Measurements from ENCODE around the gene CXCL6. TPM values are rescaled to one million over a fixed set of nuclear protein-coding genes. Genes with fewer than 3 reads are reported as not detected.

The CXCL6 gene
- polyA plus RNA-seq, 1 experiment = 0.12 TPM

- H3K4me3 ChIP-seq (ENCODE audit: low read depth, low read length) = no peak overlapping the region
- TF ChIP-seq, protein P1, sequence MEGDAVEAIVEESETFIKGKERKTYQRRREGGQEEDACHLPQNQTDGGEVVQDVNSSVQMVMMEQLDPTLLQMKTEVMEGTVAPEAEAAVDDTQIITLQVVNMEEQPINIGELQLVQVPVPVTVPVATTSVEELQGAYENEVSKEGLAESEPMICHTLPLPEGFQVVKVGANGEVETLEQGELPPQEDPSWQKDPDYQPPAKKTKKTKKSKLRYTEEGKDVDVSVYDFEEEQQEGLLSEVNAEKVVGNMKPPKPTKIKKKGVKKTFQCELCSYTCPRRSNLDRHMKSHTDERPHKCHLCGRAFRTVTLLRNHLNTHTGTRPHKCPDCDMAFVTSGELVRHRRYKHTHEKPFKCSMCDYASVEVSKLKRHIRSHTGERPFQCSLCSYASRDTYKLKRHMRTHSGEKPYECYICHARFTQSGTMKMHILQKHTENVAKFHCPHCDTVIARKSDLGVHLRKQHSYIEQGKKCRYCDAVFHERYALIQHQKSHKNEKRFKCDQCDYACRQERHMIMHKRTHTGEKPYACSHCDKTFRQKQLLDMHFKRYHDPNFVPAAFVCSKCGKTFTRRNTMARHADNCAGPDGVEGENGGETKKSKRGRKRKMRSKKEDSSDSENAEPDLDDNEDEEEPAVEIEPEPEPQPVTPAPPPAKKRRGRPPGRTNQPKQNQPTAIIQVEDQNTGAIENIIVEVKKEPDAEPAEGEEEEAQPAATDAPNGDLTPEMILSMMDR (IDR thresholded peaks at IDR 0.05; ENCODE audit: insufficient read depth, low read depth, low read length) = no peak
- DNase-seq (ENCODE audit: low read depth) = no peak
- H3K36me3 ChIP-seq (ENCODE audit: control insufficient read depth, insufficient read depth, low read length) = no peaks in the 10 kb centered on the region
- ChIA-PET POLR2A (no interaction called here), CTCF (interaction anchor here (0.9 to 1.4 kb wide), 2 partner anchors 15 to 116 kb away, joined by 3 to 4 read pairs; no protein-coding TSS in a partner anchor)
- H3K27me3 ChIP-seq (ENCODE audit: control insufficient read depth, insufficient read depth, low read length) = peaks cover 5% of the 10 kb centered on the region
These were observed 8.3 kb downstream of the CXCL6 start for GRCh38 chr4:73844806-73845205.

- DNase-seq (ENCODE audit: low read depth) = no peak
- no peaks in the 10 kb centered on the region for H3K36me3 ChIP-seq (ENCODE audit: control insufficient read depth, insufficient read depth, low read length)
- no peak overlapping the region for H3K4me3 ChIP-seq (ENCODE audit: low read depth, low read length)
- ChIA-PET POLR2A (no interaction called here), CTCF (no interaction called here)
- peaks cover 5% of the 10 kb centered on the region for H3K27me3 ChIP-seq (ENCODE audit: control insufficient read depth, insufficient read depth, low read length)
- TF ChIP-seq, protein P1 (IDR thresholded peaks at IDR 0.05; ENCODE audit: insufficient read depth, low read depth, low read length) = no peak
These were observed 11.2 kb downstream of the CXCL6 start for GRCh38 chr4:73847526-73848182.

- CTCF ChIA-PET = no interaction called here
- no peak for DNase-seq (ENCODE audit: low read depth)
- TF ChIP-seq, protein P1 (IDR thresholded peaks at IDR 0.05; ENCODE audit: insufficient read depth, low read depth, low read length) = no peak
- POLR2A ChIA-PET = no interaction called here
- Histone ChIP-seq H3K36me3 (ENCODE audit: control insufficient read depth, insufficient read depth, low read length) (no peaks in the 10 kb centered on the region), H3K4me3 (ENCODE audit: low read depth, low read length) (no peak overlapping the region), H3K27me3 (ENCODE audit: control insufficient read depth, insufficient read depth, low read length) (peaks cover 7% of the 10 kb centered on the region)
These were observed 11.8 kb downstream of the CXCL6 start for GRCh38 chr4:73848183-73848777.

- ChIA-PET CTCF (interaction anchor here (0.7 to 1.6 kb wide), 3 partner anchors 8 to 188 kb away, joined by 3 to 5 read pairs (median 3); no protein-coding TSS in a partner anchor), POLR2A (interaction anchor here (0.6 kb wide), 1 partner anchor 1725 kb away, joined by 3 read pairs; no protein-coding TSS in a partner anchor)
- DNase-seq (ENCODE audit: low read depth) = no peak
These were observed 13.9 kb downstream of the CXCL6 start for GRCh38 chr4:73850261-73850970.

More at GRCh38 chr4:73850261-73850970, 13.9 kb downstream of the CXCL6 start:
- Histone ChIP-seq H3K36me3 (ENCODE audit: control insufficient read depth, insufficient read depth, low read length) (no peaks in the 10 kb centered on the region), H3K27me3 (ENCODE audit: control insufficient read depth, insufficient read depth, low read length) (peaks cover 9% of the 10 kb centered on the region), H3K4me3 (ENCODE audit: low read depth, low read length) (no peak overlapping the region)
- TF ChIP-seq, protein P1 (IDR thresholded peaks at IDR 0.05; ENCODE audit: insufficient read depth, low read depth, low read length) = no peak

Measured in BJ (cell line).